ENCODE results near the gene ACYP2. TPM values are rescaled to one million over a fixed set of nuclear protein-coding genes. Genes with fewer than 3 reads are reported as not detected.

Gene ACYP2
- total RNA-seq, 1 donor, result 9.0 TPM

DNA sequence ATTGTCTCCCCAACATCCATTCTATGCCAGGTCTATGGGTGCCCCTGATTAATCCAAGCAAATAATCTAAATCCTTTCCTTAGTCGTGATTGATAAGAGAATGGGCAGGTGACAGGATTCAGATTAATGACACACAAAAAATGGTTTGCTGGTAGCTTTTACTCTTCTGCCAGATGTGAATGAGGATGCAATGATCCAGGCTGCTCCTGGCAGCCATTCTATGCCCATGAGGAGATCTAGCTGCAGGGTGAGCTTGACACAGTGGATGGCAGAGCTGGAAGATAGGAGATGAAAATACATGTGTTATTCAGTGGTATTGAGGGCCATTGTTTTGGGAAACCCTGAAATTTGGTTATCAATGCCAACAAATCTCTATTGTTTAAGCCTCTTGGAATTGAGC is 69.7 kb downstream of the ACYP2 start:
- DNase-seq (ENCODE audit: insufficient read length, low spot score, missing footprints), result no peak
- H3K79me2 ChIP-seq (ENCODE audit: insufficient read depth, low read length), result no peaks in the 10 kb centered on the region
- H3K4me3 ChIP-seq (ENCODE audit: insufficient read depth, low read length), result no peak overlapping the region
- H3K36me3 ChIP-seq (ENCODE audit: insufficient read depth, low read length), result no peaks in the 10 kb centered on the region
- H3K4me2 ChIP-seq (ENCODE audit: insufficient read depth, low read length), result no peak overlapping the region
- TF ChIP-seq, protein P1, sequence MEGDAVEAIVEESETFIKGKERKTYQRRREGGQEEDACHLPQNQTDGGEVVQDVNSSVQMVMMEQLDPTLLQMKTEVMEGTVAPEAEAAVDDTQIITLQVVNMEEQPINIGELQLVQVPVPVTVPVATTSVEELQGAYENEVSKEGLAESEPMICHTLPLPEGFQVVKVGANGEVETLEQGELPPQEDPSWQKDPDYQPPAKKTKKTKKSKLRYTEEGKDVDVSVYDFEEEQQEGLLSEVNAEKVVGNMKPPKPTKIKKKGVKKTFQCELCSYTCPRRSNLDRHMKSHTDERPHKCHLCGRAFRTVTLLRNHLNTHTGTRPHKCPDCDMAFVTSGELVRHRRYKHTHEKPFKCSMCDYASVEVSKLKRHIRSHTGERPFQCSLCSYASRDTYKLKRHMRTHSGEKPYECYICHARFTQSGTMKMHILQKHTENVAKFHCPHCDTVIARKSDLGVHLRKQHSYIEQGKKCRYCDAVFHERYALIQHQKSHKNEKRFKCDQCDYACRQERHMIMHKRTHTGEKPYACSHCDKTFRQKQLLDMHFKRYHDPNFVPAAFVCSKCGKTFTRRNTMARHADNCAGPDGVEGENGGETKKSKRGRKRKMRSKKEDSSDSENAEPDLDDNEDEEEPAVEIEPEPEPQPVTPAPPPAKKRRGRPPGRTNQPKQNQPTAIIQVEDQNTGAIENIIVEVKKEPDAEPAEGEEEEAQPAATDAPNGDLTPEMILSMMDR (IDR thresholded peaks at IDR 0.05; ENCODE audit: extremely low read depth, low read depth, low read length), result no peak
- H3K27me3 ChIP-seq (ENCODE audit: insufficient read depth, low read length), result no peaks in the 10 kb centered on the region
- no peak overlapping the region for H3K27ac ChIP-seq (ENCODE audit: low read depth, low read length)
- H3K4me1 ChIP-seq (ENCODE audit: insufficient read depth, low read length), result no peaks in the 10 kb centered on the region
- no peaks in the 10 kb centered on the region for H4K20me1 ChIP-seq (ENCODE audit: insufficient read depth, low read length)
- no peak overlapping the region for H2AFZ ChIP-seq (ENCODE audit: low read length)
- H3K9me3 ChIP-seq (ENCODE audit: low read depth, low read length), result no peaks in the 10 kb centered on the region

DNA sequence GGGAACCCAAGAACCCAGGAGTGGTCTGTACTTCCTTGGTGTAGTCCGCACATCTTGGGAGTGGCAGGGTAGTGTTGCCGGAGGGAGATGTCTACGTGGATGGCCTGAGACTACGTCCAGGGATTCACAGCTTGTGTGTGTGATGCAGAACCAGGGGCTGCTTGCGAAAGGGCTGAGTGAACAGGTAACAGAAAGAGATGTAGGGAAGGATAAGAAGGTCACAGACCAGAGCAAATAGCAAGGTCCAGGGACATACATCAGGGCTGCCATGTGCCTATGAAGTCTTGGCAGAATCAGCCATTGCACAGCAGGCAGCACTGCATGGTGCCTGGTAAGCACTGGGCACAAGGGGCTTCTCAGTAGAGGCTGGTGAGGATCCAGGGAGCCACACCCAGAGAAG is 71.9 kb downstream of the ACYP2 start:
- no peaks in the 10 kb centered on the region for H3K36me3 ChIP-seq (ENCODE audit: insufficient read depth, low read length)
- DNase-seq (ENCODE audit: insufficient read length, low spot score, missing footprints), result no peak
- H3K9me3 ChIP-seq (ENCODE audit: low read depth, low read length), result no peaks in the 10 kb centered on the region
- H3K4me1 ChIP-seq (ENCODE audit: insufficient read depth, low read length), result no peaks in the 10 kb centered on the region
- TF ChIP-seq, protein P1 (IDR thresholded peaks at IDR 0.05; ENCODE audit: extremely low read depth, low read depth, low read length), result no peak
- no peaks in the 10 kb centered on the region for H3K79me2 ChIP-seq (ENCODE audit: insufficient read depth, low read length)
- no peaks in the 10 kb centered on the region for H4K20me1 ChIP-seq (ENCODE audit: insufficient read depth, low read length)
- H2AFZ ChIP-seq (ENCODE audit: low read length), result no peak overlapping the region
- no peak overlapping the region for H3K4me3 ChIP-seq (ENCODE audit: insufficient read depth, low read length)
- no peak overlapping the region for H3K4me2 ChIP-seq (ENCODE audit: insufficient read depth, low read length)
- no peaks in the 10 kb centered on the region for H3K27me3 ChIP-seq (ENCODE audit: insufficient read depth, low read length)
- no peak overlapping the region for H3K27ac ChIP-seq (ENCODE audit: low read depth, low read length)

DNA sequence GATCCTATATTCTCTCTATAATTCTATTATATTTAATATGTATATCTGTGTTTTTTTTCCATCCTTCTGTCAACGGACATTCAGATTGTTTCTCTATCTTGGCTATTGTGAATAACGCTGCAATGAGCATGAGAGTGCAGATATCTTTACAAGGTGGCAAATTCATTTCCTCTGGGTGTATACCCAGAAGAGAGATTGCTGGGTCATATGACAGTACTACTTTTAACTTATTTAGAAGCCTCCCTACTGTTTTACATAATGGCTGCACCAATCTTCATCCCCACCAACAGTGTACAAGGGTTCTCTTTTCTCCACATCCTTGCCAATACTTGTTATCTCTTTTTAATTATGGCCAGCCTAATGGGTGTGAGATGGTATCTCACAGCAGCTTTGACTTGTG is 74.1 kb downstream of the ACYP2 start:
- Histone ChIP-seq H3K79me2 (ENCODE audit: insufficient read depth, low read length) (no peaks in the 10 kb centered on the region), H3K27me3 (ENCODE audit: insufficient read depth, low read length) (no peaks in the 10 kb centered on the region), H4K20me1 (ENCODE audit: insufficient read depth, low read length) (no peaks in the 10 kb centered on the region), H3K36me3 (ENCODE audit: insufficient read depth, low read length) (no peaks in the 10 kb centered on the region), H3K4me1 (ENCODE audit: insufficient read depth, low read length) (no peaks in the 10 kb centered on the region), H3K4me2 (ENCODE audit: insufficient read depth, low read length) (no peak overlapping the region), H3K9me3 (ENCODE audit: low read depth, low read length) (no peaks in the 10 kb centered on the region), H3K4me3 (ENCODE audit: insufficient read depth, low read length) (no peak overlapping the region), H2AFZ (ENCODE audit: low read length) (no peak overlapping the region), H3K27ac (ENCODE audit: low read depth, low read length) (no peak overlapping the region)
- TF ChIP-seq, protein P1 (IDR thresholded peaks at IDR 0.05; ENCODE audit: extremely low read depth, low read depth, low read length), result no peak
- no peak for DNase-seq (ENCODE audit: insufficient read length, low spot score, missing footprints)

DNA sequence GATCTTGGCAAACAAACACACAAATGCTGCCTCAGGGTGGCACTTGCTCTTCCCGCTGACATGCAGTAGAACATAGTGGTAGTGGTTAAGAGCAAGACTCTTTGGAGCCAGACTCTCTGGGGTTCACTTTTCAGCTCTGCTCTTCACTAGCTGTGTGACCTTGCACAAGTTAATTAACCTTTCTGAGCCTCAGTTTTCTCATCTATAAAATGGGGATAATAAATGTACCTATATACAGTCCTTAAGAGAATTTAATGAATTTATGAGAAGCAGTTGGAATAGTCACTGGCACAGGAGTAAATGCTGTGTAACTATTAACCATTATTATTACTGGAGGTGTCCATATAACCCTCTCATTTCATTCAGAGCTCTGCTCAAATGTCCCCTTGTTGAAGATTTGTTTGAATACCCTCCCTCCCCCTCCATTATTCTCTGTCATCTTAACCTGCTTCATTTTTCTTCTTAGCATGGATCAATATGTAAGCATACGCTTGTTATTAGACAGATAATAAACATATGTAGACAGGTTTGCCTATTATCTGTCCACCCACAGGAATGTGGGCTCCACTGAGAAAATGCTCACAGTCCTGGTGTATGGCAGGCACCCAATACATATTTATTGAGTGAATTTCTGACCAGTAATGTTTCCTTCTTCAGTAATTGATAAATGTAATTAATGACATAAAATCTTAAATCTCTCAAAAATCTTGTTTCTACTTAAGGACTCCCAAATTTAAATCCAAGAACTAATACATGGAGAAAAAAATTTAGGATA is 76.1 kb downstream of the ACYP2 start:
- no peaks in the 10 kb centered on the region for H3K79me2 ChIP-seq (ENCODE audit: insufficient read depth, low read length)
- no peaks in the 10 kb centered on the region for H3K9me3 ChIP-seq (ENCODE audit: low read depth, low read length)
- no peaks in the 10 kb centered on the region for H3K27me3 ChIP-seq (ENCODE audit: insufficient read depth, low read length)
- H3K4me3 ChIP-seq (ENCODE audit: insufficient read depth, low read length), result no peak overlapping the region
- no peak for DNase-seq (ENCODE audit: insufficient read length, low spot score, missing footprints)
- no peaks in the 10 kb centered on the region for H3K4me1 ChIP-seq (ENCODE audit: insufficient read depth, low read length)
- no peaks in the 10 kb centered on the region for H3K36me3 ChIP-seq (ENCODE audit: insufficient read depth, low read length)
- no peak overlapping the region for H2AFZ ChIP-seq (ENCODE audit: low read length)
- no peak overlapping the region for H3K27ac ChIP-seq (ENCODE audit: low read depth, low read length)
- H3K4me2 ChIP-seq (ENCODE audit: insufficient read depth, low read length), result no peak overlapping the region
- no peaks in the 10 kb centered on the region for H4K20me1 ChIP-seq (ENCODE audit: insufficient read depth, low read length)
- TF ChIP-seq, protein P1 (IDR thresholded peaks at IDR 0.05; ENCODE audit: extremely low read depth, low read depth, low read length), result no peak
